Upper lobe of left lung (tissue), 4 donors: ENCODE data around the gene LHX3.

Experiments used
- EP300 ChIP-seq, 4 donors: sonication (generic); formaldehyde crosslinking; IDR thresholded peaks; one replicate each; pipeline ENCODE4 v1.5.1; 2017; ENCODE audit warnings: antibody characterized with exemption in 4 of 4, control low read depth in 2 of 4
- POLR2AphosphoS5 ChIP-seq, 2 donors: sonication (generic); formaldehyde crosslinking; IDR thresholded peaks; one replicate each; pipeline ENCODE4 v1.5.1; 2017; ENCODE audit warnings: antibody characterized with exemption in 2 of 2
- TF ChIP-seq, protein P1 (sequence below), 6 experiments: fragments of 450-650 bp in 4 of 6; fragments of 200-600 bp in 2 of 6; sonication (generic) in 2 of 6; IDR thresholded peaks; one replicate each; pipeline ENCODE4 v1.5.1; 2016 to 2019; ENCODE audit warnings: antibody characterized with exemption in 6 of 6

DNA sequence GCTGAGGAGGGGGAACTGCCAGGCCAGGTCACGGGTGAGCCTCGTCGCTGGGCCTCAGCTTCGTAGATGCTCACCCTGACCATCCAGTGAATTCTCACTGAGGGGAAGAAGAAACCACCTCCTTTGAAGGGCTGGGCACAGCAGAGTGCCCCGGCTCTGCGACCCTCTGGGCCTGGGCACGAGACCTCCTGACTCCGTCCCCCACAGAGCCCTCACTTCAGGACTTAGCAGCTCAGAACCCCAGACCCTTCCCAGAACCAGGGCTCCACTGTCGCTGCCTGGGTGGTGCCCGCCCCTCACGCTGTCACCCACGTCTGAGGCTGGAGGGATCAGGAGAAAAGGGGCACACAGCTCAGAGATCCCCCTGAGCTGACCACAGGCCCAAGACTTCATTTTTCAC, 52.0 kb downstream of the LHX3 start:
- TF ChIP-seq, protein P1, sequence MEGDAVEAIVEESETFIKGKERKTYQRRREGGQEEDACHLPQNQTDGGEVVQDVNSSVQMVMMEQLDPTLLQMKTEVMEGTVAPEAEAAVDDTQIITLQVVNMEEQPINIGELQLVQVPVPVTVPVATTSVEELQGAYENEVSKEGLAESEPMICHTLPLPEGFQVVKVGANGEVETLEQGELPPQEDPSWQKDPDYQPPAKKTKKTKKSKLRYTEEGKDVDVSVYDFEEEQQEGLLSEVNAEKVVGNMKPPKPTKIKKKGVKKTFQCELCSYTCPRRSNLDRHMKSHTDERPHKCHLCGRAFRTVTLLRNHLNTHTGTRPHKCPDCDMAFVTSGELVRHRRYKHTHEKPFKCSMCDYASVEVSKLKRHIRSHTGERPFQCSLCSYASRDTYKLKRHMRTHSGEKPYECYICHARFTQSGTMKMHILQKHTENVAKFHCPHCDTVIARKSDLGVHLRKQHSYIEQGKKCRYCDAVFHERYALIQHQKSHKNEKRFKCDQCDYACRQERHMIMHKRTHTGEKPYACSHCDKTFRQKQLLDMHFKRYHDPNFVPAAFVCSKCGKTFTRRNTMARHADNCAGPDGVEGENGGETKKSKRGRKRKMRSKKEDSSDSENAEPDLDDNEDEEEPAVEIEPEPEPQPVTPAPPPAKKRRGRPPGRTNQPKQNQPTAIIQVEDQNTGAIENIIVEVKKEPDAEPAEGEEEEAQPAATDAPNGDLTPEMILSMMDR (IDR thresholded peaks at IDR 0.05): no peak
- TF ChIP-seq EP300 (IDR thresholded peaks at IDR 0.05) (no peak), POLR2AphosphoS5 (IDR thresholded peaks at IDR 0.05) (no peak)
